OCI-LY7 (cell line): ENCODE data around the gene ZDHHC21. TPM values are rescaled to one million over a fixed set of nuclear protein-coding genes. Genes with fewer than 3 reads are reported as not detected.
"Not testable (repeated sequence)": the region's sequence is repeated elsewhere in the genome, so short reads cannot be mapped to it uniquely, and the experiment has no call there.

ENCODE experiments used
- BruUV-seq: library from RNA; stranded (reverse); fragments of 400-500 nt; replicated peaks from 2 replicates; lab custom pipeline; 2021; lab: Mats Ljungman, UMichigan
- CTCF ChIA-PET: fragments of 300-600 bp; sonication (Branson Sonifier 250); formaldehyde crosslinking; loops from one replicate; lab custom pipeline; 2022; ENCODE audit warnings: antibody characterized with exemption; ENCODE audit not compliant: unreplicated experiment; lab: Charles Lee
- POLR2A ChIA-PET: fragments of 300-600 bp; sonication (Branson Sonifier 250); formaldehyde crosslinking; loops from one replicate; lab custom pipeline; 2022; ENCODE audit warnings: antibody characterized with exemption; lab: Charles Lee
- DNase-seq: peaks from one replicate; pipeline ENCODE4 v3.0.0-alpha.2; 2015; ENCODE audit warnings: low spot score
- H2AFZ ChIP-seq: fragments of 200-600 bp; sonication (generic), shearing (Covaris generic); 2 replicates; pipeline ENCODE4 v1.6.1; 2014; ENCODE audit warnings: mild to moderate bottlenecking, antibody characterized with exemption, low read length, moderate library complexity
- H3K27ac ChIP-seq: fragments of 200-600 bp; sonication (generic); 2 replicates; pipeline ENCODE4 v1.5.1; 2014; ENCODE audit warnings: mixed run types, low read depth, mild to moderate bottlenecking, moderate library complexity, low read length, inconsistent platforms; ENCODE audit not compliant: poor library complexity, severe bottlenecking
- H3K36me3 ChIP-seq: fragments of 200-600 bp; sonication (generic); 2 replicates; pipeline ENCODE4 v1.6.1; 2014; ENCODE audit warnings: mild to moderate bottlenecking, antibody characterized with exemption, low read length, moderate library complexity, mixed read lengths; ENCODE audit not compliant: insufficient read depth
- H3K4me1 ChIP-seq: fragments of 200-600 bp; sonication (generic); 2 replicates; pipeline ENCODE4 v1.5.1; 2014; ENCODE audit warnings: mild to moderate bottlenecking, low read length; ENCODE audit not compliant: insufficient read depth, poor library complexity, severe bottlenecking
- H3K4me2 ChIP-seq: fragments of 200-600 bp; sonication (generic); 2 replicates; pipeline ENCODE4 v1.6.1; 2014; ENCODE audit warnings: mild to moderate bottlenecking, low read length
- H3K4me3 ChIP-seq: fragments of 200-600 bp; sonication (generic); 2 replicates; pipeline ENCODE4 v1.5.1; 2014; ENCODE audit warnings: mild to moderate bottlenecking, low read depth, low read length; ENCODE audit not compliant: poor library complexity, severe bottlenecking
- H3K79me2 ChIP-seq: fragments of 200-600 bp; sonication (generic); 2 replicates; pipeline ENCODE4 v1.6.1; 2016; ENCODE audit warnings: low read depth, mild to moderate bottlenecking, low read length, moderate library complexity, mixed read lengths; ENCODE audit not compliant: insufficient read depth
- H3K9me2 ChIP-seq: fragments of 200-600 bp; sonication (generic); 2 replicates; pipeline ENCODE4 v1.6.1; 2016; ENCODE audit warnings: mild to moderate bottlenecking, low read length, mixed read lengths; ENCODE audit not compliant: insufficient read depth
- H3K9me3 ChIP-seq: fragments of 200-600 bp; sonication (generic); 2 replicates; pipeline ENCODE4 v1.6.1; 2014; ENCODE audit warnings: mild to moderate bottlenecking, mixed run types, low read length, mixed read lengths
- H4K20me1 ChIP-seq: fragments of 200-600 bp; sonication (generic); 2 replicates; pipeline ENCODE4 v1.6.1; 2014; ENCODE audit warnings: mild to moderate bottlenecking, antibody characterized with exemption, low read length, moderate library complexity, mixed read lengths; ENCODE audit not compliant: insufficient read depth
- CTCF ChIP-seq: fragments of 200-600 bp; sonication (generic); conservative IDR thresholded peaks from 2 replicates; pipeline ENCODE4 v1.5.1; 2014; ENCODE audit warnings: mild to moderate bottlenecking, antibody characterized with exemption, low read length, moderate library complexity, mixed read lengths
- EZH2phosphoT487 ChIP-seq: fragments of 200-600 bp; sonication (generic); IDR thresholded peaks from 2 replicates; pipeline ENCODE4 v1.6.1; 2018; ENCODE audit warnings: low read depth, borderline replicate concordance, mild to moderate bottlenecking, mixed run types, antibody characterized with exemption, low read length, moderate library complexity, mixed read lengths
- intact Hi-C: fragments of 100-400 bp; cut with micrococcal nuclease; formaldehyde crosslinking; loops from one replicate; pipeline ENCODE4 v1.10.0; 2022; ENCODE audit not compliant: unreplicated experiment
- total RNA-seq, 2 experiments: library from RNA; depleted of rRNA in 1 of 2; stranded (reverse); fragments of >200 nt in 1 of 2; shearing (Covaris generic) in 1 of 2; gene quantifications; 2 replicates each; pipeline ENCODE4 v1.2.3, GENCODE V29; 2014 to 2022

Gene ZDHHC21
- total RNA-seq, 2 experiments from 2014 or later, result 13.0 to 16.2 TPM

GRCh38 chr9:14674630-14675029 is 18.6 kb downstream of the ZDHHC21 start:
- no peaks in the 10 kb centered on the region for H3K4me1 ChIP-seq
- POLR2A ChIA-PET, result interaction anchor here (1.3 kb wide), 2 partner anchors 13 to 16 kb away, joined by 3 read pairs; no protein-coding TSS in a partner anchor
- intact Hi-C loops, result no loop called here

GRCh38 chr9:14671377-14671776 is 21.9 kb downstream of the ZDHHC21 start:
- CTCF ChIA-PET, result no interaction called here
- intact Hi-C loops, result no loop called here
- POLR2A ChIA-PET, result no interaction called here
- H3K4me3 ChIP-seq, result no peak overlapping the region
- no peaks in the 10 kb centered on the region for H4K20me1 ChIP-seq
- peaks cover 24% of the 10 kb centered on the region; the same call in 1 of the 2 replicates for H3K79me2 ChIP-seq
- H3K36me3 ChIP-seq, result peaks cover 54% of the 10 kb centered on the region
- no peak overlapping the region for H2AFZ ChIP-seq
- no peak for DNase-seq
- no peak overlapping the region for H3K27ac ChIP-seq
- no TSS peak for BruUV-seq
- no peak for TF ChIP-seq CTCF
- TF ChIP-seq EZH2phosphoT487, result no peak
- H3K4me2 ChIP-seq, result no peak overlapping the region
- no peaks in the 10 kb centered on the region; the same call in 1 of the 2 replicates for H3K9me2 ChIP-seq
- H3K9me3 ChIP-seq, result no peaks in the 10 kb centered on the region
- no peaks in the 10 kb centered on the region for H3K4me1 ChIP-seq

More at GRCh38 chr9:14674630-14675029, 18.6 kb downstream of the ZDHHC21 start:
- Histone ChIP-seq H3K4me2 (no peak overlapping the region), H3K36me3 (peaks cover 83% of the 10 kb centered on the region), H3K27ac (no peak overlapping the region), H3K4me3 (no peak overlapping the region), H4K20me1 (peaks cover 13% of the 10 kb centered on the region; the same call in 1 of the 2 replicates), H3K79me2 (peaks cover 48% of the 10 kb centered on the region; the same call in 1 of the 2 replicates), H2AFZ (no peak overlapping the region), H3K9me2 (no peaks in the 10 kb centered on the region; the same call in 1 of the 2 replicates), H3K9me3 (no peaks in the 10 kb centered on the region)
- no peak for DNase-seq
- no peak for TF ChIP-seq EZH2phosphoT487
- no peak for TF ChIP-seq CTCF
- CTCF ChIA-PET, result no interaction called here
- no TSS peak for BruUV-seq

GRCh38 chr9:14670718-14671117 is 22.5 kb downstream of the ZDHHC21 start:
- H4K20me1 ChIP-seq, result no peaks in the 10 kb centered on the region
- peaks cover 20% of the 10 kb centered on the region; the same call in 1 of the 2 replicates for H3K79me2 ChIP-seq
- no peak for DNase-seq
- no peak overlapping the region for H3K4me3 ChIP-seq
- POLR2A ChIA-PET, result no interaction called here
- intact Hi-C loops, result no loop called here
- CTCF ChIA-PET, result no interaction called here
- TF ChIP-seq EZH2phosphoT487 (no peak), CTCF (no peak)
- H3K9me3 ChIP-seq, result no peaks in the 10 kb centered on the region
- peaks cover 47% of the 10 kb centered on the region for H3K36me3 ChIP-seq
- no TSS peak for BruUV-seq
- no peaks in the 10 kb centered on the region for H3K4me1 ChIP-seq
- no peak overlapping the region for H3K4me2 ChIP-seq
- H3K27ac ChIP-seq, result no peak overlapping the region
- no peak overlapping the region for H2AFZ ChIP-seq
- no peaks in the 10 kb centered on the region; the same call in 1 of the 2 replicates for H3K9me2 ChIP-seq

- CTCF ChIA-PET, BruUV-seq: not testable (repeated sequence)
Observed at GRCh38 chr9:14664022-14664421, 29.2 kb downstream of the ZDHHC21 start.

More at GRCh38 chr9:14664022-14664421, 29.2 kb downstream of the ZDHHC21 start:
- POLR2A ChIA-PET, H3K27ac ChIP-seq, H4K20me1 ChIP-seq, H3K9me3 ChIP-seq, intact Hi-C loops, H3K9me2 ChIP-seq, DNase-seq, H3K4me1 ChIP-seq, H3K4me3 ChIP-seq, H2AFZ ChIP-seq, H3K79me2 ChIP-seq, H3K4me2 ChIP-seq: not testable (repeated sequence)
- H3K36me3 ChIP-seq, result peaks cover 27% of the 10 kb centered on the region
